Skin of body (tissue), 2 donors: ENCODE measurements around the gene NRIP1. TPM values are rescaled to one million over a fixed set of nuclear protein-coding genes. Genes with fewer than 3 reads are reported as not detected.
A peak's percentile ranks its signal among the peaks of the same experiment; 100 is the strongest.

Experiments
- DNase-seq: peaks from one replicate; lab custom pipeline; 2025; lab: John Stamatoyannopoulos, UW
- total RNA-seq: library from RNA; depleted of rRNA; stranded (reverse); fragments of >200 nt; gene quantifications from one replicate; pipeline ENCODE4 v1.2.3, GENCODE V29; 2014

NRIP1 gene, protein sequence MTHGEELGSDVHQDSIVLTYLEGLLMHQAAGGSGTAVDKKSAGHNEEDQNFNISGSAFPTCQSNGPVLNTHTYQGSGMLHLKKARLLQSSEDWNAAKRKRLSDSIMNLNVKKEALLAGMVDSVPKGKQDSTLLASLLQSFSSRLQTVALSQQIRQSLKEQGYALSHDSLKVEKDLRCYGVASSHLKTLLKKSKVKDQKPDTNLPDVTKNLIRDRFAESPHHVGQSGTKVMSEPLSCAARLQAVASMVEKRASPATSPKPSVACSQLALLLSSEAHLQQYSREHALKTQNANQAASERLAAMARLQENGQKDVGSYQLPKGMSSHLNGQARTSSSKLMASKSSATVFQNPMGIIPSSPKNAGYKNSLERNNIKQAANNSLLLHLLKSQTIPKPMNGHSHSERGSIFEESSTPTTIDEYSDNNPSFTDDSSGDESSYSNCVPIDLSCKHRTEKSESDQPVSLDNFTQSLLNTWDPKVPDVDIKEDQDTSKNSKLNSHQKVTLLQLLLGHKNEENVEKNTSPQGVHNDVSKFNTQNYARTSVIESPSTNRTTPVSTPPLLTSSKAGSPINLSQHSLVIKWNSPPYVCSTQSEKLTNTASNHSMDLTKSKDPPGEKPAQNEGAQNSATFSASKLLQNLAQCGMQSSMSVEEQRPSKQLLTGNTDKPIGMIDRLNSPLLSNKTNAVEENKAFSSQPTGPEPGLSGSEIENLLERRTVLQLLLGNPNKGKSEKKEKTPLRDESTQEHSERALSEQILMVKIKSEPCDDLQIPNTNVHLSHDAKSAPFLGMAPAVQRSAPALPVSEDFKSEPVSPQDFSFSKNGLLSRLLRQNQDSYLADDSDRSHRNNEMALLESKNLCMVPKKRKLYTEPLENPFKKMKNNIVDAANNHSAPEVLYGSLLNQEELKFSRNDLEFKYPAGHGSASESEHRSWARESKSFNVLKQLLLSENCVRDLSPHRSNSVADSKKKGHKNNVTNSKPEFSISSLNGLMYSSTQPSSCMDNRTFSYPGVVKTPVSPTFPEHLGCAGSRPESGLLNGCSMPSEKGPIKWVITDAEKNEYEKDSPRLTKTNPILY (N-terminal part only)
- 41.2 TPM for total RNA-seq

DNA sequence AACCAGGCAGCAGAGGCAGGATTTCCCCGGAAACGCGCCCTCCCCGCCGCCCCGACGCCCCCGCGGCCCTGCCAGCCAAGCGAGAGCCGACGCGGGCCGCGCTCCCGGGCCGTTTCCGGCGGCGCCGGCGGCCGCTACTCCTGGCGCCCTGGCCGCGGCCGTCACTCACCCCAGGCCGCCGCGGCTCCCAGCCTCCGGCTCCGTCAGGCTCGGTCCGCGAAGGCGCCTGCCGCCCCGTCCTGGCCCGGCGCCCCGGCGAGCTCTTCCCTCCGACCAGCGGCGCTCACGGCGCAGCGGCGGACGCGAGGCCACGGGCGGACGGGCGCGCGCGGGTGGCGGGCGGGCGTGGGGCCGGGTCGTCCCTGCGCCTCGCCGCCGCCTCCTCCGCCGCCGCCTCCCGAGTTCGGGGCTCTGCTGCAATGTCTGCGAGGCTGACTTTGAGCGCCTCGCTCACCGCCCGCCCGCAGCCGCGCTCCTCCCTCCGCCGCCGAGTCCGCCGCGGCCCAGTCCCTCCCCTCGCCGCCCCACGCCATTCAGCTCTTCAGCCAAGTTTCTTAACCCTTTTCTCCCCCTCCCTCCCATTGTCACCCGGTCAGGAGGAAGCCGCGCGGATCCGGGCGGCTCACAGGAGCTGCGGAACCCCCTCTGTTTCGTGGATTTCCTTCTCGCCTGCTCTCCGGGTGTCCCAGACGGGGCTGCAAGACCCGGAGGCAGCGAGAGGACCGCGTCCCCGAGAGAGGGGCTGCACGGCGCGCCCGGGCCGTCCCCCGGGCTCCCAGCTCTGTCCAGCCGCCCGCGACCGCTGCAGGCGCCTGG, at the start of gene NRIP1:
Gene NRIP1 (minus strand): TSS at position 425 of the 816 bp plus-strand sequence. CDS start 96,808 bp downstream, outside the sequence.
- peak; percentile 88 for DNase-seq

DNA sequence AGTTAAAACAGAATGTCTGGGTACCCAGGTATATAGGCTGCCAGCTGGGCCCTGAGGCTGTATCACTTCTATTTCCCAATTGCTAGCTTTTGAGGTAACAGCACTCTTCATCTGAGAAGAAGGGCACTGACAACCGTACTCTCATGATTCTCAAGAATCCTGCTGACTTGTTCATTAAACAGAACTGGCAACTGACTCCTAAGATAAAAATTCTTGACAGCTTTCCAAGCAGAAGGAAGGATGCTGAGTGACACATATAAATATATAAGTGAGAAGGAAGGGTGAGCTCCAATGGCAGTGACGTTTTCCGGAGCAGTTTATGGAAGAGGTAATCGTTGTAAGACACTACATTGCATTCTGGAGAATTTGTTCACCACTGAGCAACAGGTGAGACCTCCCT, 48.1 kb upstream of the NRIP1 start:
- no peak for DNase-seq

DNA sequence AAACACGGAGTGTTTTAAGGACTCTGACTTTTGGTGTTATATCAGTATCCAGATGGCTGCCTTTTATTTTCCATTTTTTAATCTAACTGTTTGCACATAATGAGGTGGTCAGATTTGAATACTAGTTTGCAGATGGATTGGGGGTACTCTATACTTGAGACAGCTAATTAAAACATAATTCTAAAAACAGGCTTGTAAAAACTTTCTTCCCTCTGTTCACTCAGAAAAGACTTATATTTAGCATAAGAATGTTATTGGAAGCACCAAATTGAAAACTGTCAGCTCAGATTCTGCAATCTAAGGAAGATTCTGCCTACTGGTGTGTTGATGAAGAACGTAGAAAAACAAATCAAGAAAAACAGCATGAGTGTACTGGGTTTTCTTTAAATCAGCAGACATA, 44.0 kb upstream of the NRIP1 start:
- no peak for DNase-seq

DNA sequence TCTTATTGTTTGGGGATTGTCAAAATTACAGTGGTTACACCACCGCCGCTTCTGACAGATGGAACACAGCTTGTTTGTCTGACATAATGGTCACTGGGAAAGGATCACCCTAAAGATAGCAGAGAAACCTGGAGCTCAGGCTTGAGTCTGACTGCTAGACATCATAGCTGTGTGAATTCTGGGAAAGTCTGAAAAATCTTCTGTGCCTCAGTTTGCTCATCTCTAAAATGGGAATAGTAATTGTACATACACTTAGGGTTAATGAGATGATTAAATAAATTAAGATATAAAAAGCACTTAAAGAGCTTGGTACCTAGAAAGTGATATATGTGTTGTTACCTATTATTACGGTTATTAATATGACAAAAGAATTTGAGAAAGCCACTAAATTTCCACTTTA, 39.7 kb upstream of the NRIP1 start:
- DNase-seq: no peak

DNA sequence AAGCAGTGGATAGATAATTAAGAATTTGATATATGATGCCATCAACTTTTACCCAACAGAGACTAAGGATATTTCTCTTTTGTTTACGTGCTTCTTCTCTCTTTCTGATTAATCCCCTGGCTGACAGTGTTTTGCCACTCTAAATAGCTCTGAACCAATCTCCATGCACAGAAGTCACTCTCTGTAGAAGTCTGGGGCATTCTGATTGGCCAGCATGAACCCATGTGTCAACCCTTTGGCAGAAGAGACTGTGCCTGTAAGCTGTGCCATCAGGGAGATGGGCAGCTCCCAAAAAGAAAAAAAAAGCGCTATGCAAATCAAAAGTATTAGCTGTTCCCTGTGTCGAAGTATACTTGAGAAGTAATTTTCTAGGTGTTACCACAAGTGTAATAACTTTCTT, 34.1 kb upstream of the NRIP1 start:
- DNase-seq: no peak

DNA sequence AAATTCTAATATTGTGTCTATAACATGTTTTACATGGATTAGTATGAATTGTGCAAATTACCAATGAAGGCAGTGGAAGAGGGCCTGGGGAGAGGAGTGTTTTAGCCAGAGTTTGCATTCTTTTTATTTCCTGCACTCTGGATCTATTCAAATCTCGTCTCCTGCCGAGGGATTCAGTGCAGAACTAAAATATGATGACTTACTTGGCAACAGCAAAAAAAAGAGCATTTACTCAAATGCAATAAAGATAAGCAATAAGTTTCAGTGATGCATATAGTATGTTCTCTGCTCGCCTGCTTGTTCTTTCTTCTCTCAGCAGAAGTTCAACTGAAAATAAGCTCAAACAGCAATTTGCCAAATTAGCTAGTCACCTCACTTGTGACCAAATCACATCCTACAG, 33.4 kb upstream of the NRIP1 start:
- no peak for DNase-seq

DNA sequence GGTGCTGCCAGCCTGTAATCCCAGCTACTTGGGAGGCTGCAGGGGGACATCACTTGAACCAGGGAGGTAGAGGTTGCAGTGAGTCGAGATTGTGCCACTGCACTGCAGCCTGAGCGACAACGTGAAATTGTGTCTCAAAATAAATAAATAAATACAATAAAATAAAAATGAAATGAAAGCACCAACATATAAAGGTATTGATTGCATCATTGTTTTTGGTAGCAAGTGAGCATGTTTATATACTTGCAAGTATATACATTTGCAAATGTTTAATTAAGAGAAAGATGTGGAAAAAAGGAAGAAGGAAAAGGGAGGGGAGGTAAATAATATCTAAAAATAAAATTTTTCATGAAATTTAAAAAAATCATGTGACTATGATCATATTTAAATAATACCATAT, 32.8 kb upstream of the NRIP1 start:
- DNase-seq: no peak

DNA sequence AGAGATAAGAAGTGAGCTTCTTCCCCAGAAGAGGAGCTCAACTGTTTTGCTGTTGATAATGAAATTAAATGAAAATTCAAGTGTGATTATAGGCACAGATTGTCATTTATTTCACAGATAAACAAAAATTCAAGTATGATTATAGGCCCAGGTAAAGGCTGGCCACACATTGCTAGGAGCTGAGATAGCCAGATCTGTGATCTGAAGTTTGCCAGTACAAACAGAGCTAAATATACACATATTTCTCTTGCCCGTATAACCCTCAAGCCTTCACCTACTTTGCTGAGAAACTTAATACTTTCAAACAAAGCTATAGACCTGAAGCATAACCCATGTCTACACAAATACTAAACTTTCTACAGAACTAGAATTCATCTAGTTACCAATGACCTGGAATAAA, 31.3 kb upstream of the NRIP1 start:
- DNase-seq: no peak

DNA sequence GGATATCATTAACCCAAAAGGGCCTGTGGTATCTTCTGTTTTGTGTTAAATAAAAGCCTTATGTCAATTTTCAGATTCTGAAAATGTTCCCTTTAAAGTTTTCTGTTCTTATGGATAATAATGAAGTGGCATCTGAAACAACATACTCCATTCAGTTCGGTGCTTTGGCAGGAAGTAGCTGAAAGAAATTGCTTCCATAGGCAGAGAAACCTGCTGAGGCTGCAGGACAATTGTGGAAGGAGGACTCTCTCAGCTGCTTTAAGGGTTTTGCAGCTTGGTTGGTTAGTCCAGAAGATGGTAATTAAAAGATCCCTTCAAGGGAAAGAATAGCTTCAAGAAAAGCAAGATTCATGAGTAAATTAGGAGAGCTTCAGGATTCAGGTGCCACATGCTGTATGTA, 30.5 kb upstream of the NRIP1 start:
- no peak for DNase-seq

DNA sequence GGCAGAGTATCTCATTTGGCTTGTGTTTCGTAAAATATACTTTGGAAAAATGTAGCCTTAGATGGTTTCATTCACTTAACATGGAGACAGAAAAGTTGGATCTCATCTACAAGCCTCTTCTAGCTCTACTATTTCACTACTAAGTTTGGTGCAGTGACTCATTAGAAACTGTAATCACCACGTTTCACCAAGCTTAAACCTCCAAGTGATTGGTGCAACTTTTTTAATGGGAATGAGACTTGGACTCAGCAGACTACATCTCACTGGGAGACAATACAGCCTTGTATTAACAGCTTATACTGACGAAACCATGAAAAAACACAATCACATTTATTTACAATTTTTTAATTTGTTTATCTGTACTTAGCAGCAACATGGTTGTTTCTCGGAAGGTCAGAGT, 29.9 kb upstream of the NRIP1 start:
- DNase-seq: no peak

DNA sequence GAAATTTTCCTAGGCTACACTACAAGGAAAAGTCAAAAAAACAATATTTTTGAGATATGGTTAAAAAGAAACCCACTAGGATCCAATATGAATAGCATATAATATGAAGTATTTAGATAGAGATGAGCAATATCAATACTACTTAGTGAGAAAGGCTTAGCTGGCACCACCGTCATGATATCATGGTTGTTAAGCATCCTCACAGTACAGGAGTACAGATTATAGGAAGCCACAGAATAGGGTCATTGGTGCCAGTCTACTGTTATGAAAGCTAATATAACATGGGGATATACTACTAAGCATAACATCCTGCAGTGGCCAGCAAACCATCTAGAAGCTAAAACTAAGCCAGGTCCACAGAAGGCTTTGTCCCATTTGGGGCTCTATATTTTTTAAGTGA, 28.4 kb upstream of the NRIP1 start:
- DNase-seq: no peak

DNA sequence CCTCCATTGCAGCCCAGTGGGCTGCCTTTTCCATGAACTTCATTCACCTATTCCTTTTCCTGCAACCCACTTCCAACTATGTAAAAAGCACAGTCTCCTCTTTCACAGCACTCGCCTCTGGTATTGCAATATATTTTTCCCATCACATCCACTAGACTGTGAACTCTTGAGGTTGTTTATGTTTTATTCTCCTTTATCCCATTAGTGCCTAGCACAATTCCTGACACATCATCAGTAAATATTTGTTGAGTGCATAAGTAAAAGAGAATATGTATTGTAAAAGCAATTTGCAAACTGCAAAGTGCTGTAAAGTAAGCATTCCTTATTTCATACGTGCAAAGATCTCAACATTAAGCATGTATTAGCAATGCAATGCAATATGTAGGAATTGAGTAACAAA, 27.9 kb upstream of the NRIP1 start:
- no peak for DNase-seq

DNA sequence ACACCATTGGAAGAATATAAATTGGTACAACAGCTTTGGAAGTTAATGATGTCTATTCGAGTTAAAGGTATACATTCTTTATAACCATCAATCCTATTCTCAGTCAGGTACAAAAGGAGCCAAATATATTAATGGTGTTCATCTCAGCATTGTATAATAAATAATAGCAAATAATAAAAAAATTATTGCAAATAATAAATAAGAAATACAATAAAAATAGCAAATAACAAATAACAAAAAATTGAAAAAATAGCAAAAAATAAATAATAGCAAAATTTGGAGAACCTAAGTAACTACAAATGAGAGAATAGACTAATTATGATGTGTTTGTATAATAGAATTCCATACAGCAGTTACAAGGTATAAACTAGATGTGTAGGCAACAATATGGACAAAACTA, 25.6 kb upstream of the NRIP1 start:
- DNase-seq: no peak

DNA sequence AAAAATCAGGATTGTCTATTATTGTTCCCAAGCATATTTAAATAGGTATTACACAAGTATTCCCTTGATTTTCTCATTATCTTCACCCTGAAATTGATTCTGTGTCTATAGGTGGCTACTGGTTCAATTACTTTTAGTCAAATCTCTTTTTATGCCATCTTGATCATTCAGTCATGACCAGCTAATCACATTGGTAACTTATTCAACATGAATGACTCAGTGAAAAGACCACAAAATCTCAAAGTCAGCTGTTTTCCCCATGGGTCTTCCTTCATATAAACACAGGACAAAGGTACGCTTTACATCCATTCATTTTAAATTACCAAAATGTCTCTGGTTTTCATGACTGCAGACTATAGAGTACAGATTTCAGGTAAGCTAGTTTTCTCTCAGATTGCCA, 23.7 kb upstream of the NRIP1 start:
- DNase-seq: no peak

DNA sequence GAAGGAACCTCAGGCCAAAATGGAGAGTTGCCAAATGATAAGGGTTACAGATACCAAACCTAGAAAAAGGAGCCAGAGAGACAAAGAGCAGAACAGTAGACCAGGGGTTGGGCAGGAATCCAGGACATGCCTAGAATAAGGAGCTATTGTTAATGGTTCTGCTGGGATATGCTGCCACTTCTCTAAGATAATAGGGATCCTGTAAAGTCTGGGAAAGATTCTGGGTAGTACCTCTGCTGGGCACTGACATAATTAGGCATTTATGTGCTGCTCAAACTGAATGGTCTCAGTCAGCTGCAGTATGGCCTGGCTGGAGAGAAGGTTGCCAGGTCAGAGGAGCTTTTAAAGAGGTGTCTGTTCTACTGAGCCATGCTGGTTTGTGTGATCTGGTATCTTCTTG, 19.9 kb upstream of the NRIP1 start:
- no peak for DNase-seq

DNA sequence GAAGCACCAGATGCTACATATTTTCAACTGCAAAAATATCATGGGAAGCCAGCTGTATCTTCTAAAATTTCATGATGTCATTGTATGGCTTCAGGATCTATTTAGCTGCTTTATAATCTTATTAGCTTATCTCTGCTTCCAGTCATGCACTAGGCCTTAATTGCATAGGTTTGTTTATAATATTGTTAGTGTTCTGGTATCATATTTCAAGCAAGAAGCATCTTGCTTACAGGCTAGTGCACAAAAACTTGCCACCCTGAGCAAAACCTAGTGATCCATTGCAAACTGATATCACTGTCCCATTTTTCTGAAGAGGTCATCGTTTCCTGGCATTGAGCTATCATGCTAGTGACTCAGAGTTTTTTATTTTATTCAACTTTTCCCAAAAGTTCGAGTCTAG, 15.7 kb upstream of the NRIP1 start:
- DNase-seq: peak; percentile 39

DNA sequence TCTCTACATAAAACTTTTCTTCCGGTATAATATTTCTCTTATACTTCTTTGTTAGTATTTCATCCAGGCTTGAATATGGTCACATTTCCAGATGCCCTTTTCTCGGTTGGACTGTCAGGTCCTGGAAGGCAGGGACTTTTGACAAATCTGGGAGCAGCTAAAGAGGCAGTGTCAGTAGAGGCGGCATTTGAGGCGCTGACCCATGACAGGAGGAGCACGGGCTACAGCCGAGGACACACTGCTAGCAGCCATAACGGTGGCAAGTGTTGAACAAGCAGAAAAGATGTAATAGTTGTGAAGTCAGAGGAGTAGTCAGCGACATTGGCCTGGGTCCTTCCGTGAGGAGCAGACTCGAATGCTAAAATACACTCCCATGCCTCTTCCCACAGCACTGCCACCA, 14.5 kb upstream of the NRIP1 start:
- no peak for DNase-seq

DNA sequence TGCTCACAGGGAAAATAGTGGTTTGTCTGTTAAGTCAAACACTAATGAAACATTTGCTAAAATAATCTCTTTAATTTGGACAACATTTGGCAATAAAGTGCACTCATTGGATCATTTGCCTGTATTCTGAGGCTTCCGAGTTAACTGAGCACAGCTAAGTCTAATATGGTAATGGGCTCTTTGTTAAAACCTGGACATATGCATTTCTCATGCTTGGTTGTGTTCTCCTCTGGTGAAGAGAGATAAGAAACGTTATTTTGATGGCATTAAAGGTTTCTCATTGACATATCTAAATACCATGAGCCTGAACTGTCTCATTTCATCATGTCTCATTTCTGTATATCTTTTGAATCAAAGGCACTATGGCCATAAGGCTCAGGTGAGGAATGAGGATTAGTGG, 13.4 kb upstream of the NRIP1 start:
- no peak for DNase-seq

DNA sequence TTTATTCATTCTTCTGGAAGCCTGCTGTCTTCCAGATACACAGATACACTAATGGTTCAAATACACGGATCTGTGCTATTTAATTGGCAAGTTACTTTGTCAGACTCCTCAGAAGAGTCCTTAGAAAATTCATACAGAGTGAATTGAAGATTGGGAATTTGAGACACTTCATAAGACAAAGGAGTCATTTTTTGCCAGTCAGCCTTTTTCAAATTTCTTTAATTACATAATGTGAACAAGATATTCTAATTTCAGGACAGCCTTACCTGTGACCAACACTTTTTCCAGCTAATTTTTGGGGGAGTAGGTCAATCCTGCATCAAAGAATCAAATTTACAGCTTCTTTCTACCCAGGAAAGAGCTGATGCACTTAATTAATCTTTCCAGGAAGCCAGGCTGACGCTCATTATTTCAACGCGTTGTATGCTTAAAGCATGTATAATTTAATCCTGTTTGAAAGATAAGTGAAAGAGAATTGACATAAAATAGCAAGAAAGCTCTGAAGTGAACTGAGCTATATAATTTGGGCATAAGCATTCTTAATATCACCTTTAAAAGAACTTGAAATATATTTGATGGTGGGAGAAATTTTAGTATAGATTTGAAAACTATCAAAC, 12.8 kb upstream of the NRIP1 start:
- DNase-seq: no peak

DNA sequence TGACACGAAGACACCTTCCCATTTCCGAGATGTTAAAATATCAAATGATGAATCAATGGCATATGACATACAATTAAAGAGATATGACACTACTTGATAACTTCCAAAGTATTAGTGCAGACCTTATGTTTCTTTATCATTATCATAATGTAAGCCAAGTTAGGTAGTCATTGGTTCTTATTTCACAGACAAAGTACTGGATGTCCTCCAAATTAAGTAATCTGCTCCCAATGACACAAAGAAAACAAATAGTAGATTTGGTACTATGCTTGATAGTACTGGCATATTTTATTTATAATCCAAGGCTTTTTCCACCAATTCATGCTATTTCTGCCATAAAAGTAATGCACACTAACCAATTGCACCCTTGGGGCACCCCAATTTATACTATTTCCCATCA, 11.9 kb upstream of the NRIP1 start:
- no peak for DNase-seq

DNA sequence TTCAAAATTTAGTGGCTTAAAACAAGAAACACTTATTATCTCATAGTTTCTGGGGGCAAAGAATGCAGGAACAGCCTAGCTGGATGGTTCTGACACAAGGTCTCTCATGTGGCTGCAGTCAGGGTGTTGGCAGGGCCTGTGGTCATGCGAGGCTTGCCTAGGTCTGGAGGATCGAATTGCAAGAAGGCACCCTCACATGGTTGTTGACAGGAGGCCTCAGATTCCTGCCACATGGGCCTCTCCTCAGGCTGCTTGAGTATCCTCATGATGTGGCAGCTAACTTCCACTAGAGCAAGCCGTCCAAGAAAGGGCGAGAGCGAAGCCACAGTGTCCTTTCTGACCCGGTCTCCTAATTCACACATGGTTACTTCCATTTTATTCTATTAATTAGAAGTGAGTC, 6.2 kb upstream of the NRIP1 start:
- no peak for DNase-seq
